HS-27A (cell line): ENCODE measurements around the gene TMEM165.
A peak's percentile ranks its signal among the peaks of the same experiment; 100 is the strongest.

Experiments used
- DNase-seq: peaks from one replicate; pipeline ENCODE4 v3.0.0-alpha.2; 2012; ENCODE audit warnings: low read depth, missing footprints

The TMEM165 gene

DNA sequence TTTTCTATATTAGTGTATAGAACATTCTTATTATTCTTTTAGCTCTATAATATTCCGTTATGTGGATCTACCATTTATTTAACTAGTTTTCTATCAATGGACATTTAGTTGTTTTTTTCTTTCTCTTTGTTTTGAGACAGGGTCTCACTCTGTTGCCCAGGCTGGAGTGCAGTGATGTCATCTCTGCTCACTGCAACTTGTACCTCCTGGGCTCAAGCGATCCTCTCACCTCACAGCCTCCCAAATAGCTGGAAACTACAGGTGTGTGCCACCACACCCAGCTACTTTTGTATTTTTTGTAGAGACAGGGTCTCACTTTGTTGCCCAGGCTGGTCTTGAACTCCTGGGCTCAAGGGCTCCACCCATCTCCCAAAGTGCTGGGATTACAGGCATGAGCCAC, 10.8 kb downstream of the TMEM165 start:
- no peak for DNase-seq

DNA sequence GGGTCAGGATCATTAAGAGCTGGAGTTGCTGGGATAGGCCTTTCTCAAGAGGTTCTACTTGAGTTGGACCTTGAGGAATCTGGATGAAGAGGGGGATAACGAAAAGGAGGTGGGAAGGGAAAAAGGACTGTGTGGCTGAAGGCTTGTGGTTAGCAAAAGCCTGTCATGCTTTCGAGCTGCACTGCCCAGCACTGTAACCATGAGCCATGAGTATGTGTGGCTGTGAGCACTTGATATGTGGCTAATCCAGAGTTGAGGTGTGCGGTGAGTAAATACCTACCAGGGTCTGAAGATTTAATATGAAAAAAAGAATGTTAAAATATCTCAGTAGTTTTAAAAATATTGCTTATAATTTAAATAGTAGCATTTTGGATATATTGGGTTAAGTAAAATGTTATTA, 11.4 kb downstream of the TMEM165 start:
- no peak for DNase-seq

DNA sequence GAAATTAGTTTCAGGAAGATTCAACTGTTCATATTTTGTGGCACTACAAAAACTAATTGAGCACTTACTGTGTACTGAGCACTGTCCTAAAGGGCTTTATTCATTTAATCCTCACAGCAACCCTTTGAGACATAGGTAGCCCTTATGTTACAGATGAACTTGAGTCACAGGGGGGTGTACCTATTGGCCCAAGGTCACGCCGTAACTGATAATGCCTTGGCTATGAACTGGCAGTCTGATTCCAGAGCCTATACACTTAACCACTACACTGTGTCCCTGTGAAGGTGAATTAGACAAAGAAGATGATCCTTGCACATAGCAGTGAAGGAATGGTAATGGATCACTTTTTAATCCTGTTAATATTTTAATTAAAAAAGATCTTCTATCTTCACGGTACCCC, 12.0 kb downstream of the TMEM165 start:
- DNase-seq: no peak

DNA sequence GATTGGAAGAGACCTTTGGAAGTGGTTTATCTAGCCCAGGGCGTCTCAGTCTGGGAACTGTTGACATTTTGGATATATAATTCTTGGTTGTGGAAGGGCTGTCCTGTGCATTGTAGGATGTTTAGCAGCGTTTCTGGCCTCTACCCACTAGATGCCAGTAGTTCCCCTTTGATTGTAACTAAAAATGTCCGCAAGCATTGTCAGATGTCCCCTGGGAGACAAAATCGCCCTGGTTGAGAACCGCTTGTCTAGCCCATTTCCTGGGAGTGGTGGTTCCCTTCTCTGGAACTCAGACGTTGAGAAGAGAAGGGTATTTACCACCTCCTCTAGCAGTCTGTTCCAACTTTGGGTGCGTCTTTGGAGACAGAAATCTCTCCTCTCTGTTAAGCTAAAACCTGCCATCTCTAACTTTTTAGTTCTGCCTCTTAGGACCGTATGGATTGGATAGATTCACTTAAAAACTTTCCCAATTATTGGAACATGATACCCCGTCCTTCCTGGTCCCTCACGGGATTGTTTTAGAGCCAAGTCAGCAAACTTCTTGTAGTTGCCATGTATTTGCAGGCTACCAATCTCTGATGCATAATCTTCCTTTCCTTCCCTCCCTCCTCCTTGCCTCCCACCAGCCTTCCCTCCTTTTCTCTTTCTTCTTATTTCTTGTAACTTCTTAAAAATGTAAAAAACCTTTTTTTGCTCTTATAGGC, 13.9 kb downstream of the TMEM165 start:
- DNase-seq: no peak

DNA sequence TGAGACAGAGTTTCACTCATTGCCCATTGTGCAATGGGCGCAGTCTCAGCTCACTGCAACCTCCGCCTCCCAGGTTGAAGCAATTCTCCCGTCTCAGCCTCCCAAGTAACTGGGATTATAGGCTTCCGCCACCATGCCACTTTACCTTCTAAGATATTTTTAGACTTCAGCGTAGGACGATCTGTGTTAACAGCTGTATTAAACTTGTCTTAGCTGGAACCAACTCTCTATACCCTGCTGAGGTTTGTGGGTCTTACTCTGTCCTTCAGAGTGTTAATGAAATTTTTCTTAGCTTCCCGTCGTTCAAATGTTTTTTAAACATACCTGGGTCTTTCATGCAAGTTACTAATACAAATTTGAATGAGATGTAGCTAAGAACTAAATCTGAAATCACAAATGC, 14.7 kb downstream of the TMEM165 start:
- no peak for DNase-seq

DNA sequence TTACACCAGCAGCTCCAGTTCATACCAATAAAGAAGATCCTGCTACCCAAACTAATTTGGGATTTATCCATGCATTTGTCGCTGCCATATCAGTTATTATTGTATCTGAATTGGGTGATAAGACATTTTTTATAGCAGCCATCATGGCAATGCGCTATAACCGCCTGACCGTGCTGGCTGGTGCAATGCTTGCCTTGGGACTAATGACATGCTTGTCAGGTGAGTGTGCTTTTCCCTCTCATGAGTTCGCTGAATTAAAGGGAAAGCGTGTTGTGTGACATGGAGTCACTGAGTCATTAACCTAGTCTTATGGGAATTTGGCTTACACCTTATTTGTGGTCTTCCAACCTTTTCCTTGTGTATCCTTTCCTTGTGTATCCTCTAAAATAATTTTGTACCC, 15.9 kb downstream of the TMEM165 start:
- DNase-seq: no peak

DNA sequence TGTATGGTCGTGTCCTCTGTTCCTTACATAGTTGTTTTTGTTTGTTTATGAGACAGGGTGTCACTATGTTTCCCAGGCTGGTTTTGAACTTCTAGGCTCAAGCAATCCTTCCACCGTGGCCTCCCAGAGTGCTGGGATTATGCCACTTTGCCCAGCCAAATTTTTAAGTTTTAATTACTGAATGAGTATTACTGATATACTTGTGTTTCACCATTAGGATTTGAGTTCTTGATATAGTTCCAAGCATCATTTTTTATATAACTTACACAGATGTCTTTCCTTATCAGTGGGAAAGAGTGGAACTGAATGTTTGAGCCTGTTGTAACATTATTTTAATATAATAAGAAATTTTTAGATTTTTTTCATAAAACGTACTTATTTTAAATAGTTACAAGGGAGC, 20.4 kb downstream of the TMEM165 start:
- no peak for DNase-seq

DNA sequence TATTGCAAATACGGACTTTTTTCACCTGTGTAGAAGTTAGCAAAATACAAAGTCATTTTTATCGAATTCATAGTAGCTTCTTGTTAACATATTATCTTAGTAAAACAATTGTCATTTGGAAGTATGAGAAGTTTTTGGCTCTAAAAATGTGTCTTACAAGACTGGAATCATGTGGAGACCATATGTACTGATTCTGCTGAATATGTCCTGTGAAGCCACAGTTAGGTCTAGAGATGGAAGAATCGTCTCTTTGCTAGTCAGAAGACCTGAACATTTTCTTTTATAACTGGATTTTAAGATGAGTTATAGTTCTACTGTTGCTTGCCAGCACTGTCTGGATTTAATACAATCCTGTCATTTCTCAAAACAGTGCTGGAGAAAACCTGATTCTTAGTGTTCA, 29.0 kb downstream of the TMEM165 start:
- no peak for DNase-seq

DNA sequence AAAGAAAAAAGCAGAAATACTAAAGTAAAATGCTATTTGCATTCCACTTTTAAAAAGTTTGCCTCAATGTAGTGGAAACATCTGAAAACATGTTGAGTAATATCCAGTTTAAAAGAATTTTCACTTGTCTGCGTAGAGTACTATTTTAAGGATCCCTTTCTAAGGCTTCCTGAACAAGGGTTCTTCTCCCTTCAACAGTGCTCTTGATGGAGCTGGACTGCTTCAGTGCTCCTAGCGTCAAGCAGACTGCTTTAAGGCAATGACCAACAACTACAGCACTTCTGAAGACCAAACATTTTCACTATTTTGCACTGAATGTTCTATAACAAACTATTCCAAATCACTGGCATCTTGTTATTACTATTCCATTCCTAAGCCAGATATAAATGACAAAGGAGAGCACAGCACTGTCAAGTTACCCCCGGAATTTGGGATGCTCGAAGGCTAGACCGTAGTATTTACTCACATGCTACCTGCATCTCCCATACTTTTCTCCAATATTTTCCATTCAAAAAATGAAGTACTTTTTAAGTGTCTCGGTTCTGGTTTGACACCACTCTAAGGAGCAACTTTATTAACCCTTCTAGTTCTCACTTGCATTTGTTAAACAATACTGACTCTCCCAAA, 36.1 kb downstream of the TMEM165 start:
- no peak for DNase-seq

DNA sequence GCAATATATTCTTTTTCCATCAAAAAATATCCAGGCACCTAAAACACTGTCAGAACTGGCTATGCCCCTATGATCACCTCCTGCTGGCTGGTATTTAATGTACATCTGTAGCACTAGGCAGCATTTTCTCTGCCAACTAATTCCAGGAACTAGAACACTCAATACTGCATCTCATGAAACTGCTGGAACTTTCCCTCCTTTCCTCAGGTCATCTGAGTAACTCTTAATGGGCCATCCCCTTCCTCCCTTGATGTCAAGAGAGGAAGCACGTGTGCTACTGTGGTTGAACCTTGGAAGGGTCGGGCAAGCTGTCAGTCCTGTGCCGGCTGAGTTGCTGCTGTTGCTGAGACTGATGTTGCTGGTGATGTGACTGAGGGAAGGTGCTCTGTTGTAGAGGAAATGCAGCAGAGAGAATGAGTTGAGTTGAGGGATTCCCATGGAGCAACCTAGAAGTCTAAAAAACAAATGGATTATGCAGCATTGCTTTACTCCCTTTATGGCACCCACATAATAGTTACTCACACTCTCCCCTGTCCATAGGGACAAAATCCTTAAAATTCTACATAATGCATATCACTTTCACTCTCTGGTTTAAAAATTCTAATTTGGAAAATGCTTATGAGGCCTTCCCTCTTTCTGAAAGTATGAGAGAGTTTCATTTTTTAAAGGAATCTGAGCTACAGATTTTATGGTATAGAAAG, 39.5 kb downstream of the TMEM165 start:
- DNase-seq: no peak

DNA sequence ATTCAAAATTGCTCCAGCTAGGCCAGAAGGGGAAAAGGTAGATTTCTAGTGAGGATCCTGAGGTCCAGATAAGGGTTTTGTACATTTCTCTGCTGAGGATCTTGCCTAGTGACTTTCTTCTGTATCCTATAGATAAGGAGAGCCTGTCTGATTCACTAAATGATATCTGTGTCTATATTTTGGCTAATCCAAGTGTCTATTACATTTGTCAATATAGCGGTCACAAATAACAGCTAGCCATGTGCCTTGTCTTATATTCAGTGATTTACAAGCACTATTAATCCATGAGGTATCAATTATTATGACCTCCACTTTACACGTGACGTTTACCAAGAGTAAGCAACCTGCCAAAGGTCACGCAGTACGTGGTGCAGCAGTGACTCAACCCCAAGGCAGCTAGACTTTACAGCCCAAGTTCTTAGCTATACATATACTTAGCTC, 41.6 kb downstream of the TMEM165 start:
- DNase-seq: no peak

DNA sequence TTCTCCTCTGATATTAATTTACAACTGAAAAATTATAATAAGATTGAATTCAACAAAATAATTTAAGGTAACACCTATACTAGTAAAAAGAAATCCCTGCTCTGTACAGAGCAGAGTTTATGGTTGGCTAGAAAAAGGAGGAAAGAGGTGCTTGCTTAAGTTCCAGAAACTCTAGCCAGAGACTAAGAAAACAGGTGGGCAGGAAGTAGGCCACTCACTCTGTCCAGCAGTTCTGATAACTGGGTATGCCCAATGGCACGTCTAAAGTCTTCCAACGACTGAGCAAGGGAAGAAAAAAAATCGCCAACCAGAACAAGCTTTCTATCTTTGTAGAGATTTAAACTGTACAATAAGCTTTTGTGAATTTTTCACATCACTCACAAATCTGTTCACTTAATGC, 42.1 kb downstream of the TMEM165 start:
- DNase-seq: no peak

DNA sequence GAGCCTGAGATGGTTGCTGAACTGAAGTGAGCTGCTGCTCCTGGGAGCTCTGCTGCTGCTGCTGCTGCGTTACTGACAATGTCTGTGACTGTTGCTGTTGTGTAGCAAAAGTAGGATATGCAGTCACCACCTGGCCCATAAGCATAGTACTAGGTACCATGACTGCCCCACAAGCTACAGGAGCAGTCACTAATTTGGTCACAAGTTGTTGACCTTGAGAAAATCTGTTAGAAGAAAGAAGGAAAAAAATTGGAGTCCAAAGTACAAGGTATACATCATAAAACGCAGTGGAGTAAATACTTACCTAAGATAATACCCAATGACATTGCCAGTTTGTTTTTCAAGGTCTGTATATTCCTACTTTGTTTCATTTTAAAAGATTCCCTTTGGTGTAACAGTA, 42.6 kb downstream of the TMEM165 start:
- DNase-seq: no peak

DNA sequence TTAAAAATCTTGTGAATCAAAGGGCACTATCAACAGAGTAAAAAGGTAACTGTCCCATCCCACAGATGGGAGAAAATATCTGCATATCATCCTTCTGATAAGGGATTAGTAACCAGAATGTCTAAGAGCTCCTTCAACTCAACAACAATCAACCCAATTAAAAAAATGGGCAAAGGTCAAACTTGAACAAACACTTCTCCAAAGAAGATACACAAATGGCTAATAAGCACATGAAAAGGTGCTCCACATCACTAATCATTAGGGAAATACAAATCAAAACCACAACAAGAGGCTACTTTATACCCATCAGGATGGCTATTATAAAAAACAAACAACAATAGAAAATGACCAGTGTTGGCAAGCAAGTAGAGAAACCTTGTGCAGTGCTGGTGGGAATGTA, 43.3 kb downstream of the TMEM165 start:
- no peak for DNase-seq

DNA sequence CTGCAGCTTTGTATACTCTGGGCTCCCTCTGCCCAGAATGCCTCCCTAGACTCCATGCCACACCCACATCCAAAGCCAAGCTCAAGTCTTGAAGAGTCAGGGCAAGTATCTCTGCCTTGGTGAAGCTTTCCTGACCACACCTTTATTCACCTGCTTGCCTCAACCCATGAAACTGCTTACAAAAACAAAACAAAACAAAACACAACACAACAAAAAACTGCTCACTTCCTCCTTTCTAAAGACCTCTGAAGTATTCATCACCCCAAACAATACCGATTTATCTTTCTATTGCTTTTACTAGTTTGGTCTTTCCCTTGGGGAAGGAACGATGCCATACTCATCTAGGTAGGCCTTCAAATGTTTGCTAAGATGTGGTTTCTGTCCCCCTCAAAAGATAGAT, 45.0 kb downstream of the TMEM165 start:
- no peak for DNase-seq

DNA sequence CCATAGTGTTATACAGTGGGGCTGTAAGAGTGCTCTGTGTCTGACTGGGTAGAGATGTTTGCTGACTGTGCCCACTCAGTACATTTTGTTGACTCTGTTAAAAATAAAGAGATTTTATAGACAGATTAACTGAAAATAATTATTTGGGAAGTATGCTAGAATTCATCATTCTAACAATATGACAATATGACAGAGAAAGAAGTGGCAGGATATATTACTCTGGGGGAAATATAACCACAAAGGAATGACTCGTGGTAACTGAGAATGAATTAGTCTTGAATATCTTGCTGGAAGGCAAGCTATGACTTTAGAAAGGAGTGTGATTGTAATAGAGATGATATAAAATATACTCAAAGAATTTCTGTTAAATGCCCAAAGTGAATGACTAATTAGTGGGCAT, 46.8 kb downstream of the TMEM165 start:
- DNase-seq: no peak

DNA sequence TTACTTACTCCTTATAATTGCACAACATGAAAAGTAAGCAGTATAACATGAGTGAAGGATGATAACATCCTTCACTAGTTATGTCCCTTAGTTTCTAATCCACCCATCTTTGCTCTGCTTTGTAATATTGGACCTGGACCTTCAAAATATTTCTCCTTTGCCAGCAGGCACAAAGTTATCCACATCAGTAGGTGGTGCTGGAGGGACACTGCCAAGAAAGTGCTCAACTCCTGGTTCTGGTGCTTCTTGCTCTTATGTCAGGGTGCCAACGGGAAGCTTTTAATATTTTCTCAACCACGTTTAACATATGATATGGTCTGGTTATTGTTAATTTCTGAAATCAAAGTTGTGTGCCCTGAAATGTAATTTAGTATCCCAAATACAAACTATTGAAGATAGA, 49.1 kb downstream of the TMEM165 start:
- no peak for DNase-seq

DNA sequence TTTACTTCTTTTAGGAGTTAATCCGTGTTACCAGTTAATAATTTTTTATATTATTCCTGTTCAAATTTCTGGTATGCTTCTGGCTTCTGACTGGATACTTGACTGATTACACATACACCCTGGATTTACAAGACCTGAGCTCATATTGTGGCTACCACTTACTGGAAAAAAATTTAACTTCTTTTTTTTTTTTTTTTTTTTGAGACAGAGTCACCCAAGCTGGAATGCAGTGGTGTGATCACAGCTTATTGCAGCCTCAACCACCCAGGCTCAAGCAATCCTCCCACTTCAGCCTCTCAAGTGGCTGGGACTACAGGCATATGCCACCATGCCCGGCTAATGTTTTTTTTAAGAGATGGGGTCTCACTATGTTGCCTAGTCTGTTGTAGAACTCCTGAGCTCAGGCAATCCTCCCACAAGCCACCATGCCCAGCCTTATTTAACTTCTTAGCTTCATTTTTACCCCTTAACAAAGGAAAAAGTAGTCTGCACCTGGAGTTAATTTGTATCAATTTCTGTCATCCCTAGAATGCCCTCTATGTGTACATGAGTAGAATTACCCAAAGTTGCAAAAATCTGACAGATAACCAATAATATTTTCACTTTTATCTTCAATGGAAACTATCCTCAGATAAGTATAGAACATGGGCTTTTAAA, 50.3 kb downstream of the TMEM165 start:
- peak; percentile 76 for DNase-seq

DNA sequence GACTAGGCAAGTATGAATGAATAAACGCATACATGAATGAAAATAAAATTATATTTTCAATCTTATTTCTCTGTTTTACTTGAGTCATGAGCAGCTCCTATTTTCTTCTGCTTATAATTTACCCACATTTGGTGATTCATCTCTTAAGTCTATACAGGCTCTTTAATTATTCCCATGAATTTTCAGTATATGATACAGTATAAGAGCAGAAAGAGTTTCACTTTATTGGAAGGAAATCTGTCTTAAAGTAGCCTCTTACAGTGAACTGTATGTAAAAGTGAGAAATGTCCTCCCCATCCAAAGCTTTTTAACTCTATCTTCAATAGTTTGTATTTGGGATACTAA, 50.8 kb downstream of the TMEM165 start:
- DNase-seq: no peak

DNA sequence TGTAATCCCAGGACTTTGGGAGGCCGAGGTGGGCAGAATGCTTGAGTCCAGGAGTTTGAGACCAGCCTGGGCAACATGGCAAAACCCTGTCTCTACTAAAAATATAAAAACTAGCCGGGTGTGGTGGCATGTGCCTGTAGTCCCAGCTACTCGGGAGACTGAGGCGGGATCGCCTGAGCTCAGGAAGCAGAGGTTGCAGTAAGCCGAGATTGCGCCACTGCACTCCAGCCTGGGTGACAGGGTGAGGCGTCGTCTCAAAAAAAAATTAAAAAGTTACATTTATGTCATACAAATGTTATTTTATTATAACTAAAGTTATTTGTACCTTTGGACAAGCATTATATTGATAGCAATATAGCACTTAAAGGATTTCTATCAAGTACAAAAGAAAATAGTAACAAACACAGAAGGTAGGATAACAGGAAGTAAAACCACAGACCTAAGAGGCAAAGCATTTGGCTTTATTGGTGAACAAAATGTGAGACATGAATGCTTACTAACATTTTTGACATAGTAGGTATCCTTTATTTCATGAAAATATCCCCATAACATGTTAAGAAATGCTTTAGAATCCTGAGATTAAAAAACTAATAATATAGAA, 51.5 kb downstream of the TMEM165 start:
- no peak for DNase-seq

DNA sequence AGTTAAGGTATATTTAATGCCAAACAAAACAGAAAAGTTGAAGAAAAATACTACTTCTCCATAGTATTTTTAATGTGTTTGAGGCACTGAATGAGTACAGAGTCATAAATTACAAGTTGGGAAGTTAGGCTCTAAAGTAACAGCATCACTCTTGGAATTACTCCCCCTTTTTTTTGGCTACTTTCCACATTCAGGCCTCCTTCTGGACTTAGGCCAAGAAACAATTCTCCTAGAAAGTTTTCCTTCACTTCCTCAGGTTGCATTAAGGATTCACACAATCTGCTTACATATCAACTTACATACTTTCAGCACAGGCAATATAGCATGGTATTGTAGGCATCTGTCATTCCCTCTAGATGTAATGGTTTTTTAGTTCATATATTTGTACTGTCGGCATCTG, 52.1 kb downstream of the TMEM165 start:
- no peak for DNase-seq

DNA sequence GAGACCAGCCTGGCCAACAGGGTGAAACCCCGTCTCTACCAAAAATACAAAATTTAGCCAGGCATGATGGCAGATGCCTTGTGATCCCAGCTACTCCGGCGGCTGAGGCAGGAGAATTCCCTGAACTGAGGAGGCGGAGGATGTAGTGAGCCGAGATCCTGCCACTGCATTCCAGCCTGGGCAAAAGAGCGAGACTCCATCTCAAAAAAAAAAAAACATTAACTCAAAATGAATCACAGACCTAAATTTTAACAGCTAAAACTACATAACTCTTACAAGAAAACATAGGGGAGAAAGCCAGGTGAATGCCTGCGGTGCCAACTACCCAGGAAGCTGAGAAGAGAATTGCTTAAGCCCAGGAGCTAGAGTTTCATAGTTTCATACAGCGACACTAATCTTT, 54.8 kb downstream of the TMEM165 start:
- DNase-seq: no peak

DNA sequence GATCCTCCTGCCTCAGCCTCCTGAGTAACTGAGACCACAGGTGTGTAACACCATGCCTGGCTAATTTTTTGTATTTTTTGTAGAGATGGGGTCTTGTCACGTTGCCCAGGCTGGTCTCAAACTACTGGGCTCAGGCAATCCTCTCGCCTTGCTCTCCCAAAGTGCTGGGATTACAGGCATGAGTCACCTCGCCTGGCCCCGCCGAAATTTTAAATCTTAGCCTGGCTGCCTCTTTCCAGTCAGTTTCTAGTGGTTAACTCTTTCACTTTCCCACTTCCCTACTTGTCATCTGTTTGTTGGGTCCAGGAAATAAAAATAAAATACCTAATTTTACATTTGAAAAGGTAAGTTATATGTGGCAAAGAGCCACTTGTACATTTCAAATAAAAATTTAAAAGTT, 62.4 kb downstream of the TMEM165 start:
- no peak for DNase-seq
